Lower lobe of right lung (tissue), 2 donors: ENCODE results near the gene PCDHA10. TPM values are rescaled to one million over a fixed set of nuclear protein-coding genes. Genes with fewer than 3 reads are reported as not detected.
"Not testable (repeated sequence)": the region's sequence is repeated elsewhere in the genome, so short reads cannot be mapped to it uniquely, and the experiment has no call there.

Experiments used
- ATAC-seq, 2 donors: fragments of 200-7000 bp; cut with Tn5 transposase; one replicate each; pipeline ENCODE4 v1.9.1; 2020 to 2022; ENCODE audit warnings: mild to moderate bottlenecking in 2 of 2, moderate library complexity in 2 of 2
- DNase-seq: peaks from one replicate; pipeline ENCODE4 v3.0.0-alpha.2; 2020
- H3K27ac ChIP-seq: fragments of 200-600 bp; one replicate; pipeline ENCODE4 v1.8.0; 2022
- H3K27me3 ChIP-seq: fragments of 200-600 bp; one replicate; pipeline ENCODE4 v1.8.0; 2022; ENCODE audit warnings: low read depth
- H3K36me3 ChIP-seq: fragments of 200-600 bp; one replicate; pipeline ENCODE4 v1.8.0; 2022; ENCODE audit warnings: mild to moderate bottlenecking
- H3K4me1 ChIP-seq: fragments of 200-600 bp; one replicate; pipeline ENCODE4 v1.8.0; 2022
- H3K4me3 ChIP-seq: fragments of 200-600 bp; one replicate; pipeline ENCODE4 v1.8.0; 2022; ENCODE audit warnings: mild to moderate bottlenecking
- H3K9me3 ChIP-seq: fragments of 200-600 bp; one replicate; pipeline ENCODE4 v1.8.0; 2022
- CTCF ChIP-seq: fragments of 200-600 bp; IDR thresholded peaks from one replicate; pipeline ENCODE4 v1.8.0; 2022; ENCODE audit warnings: antibody characterized with exemption, mild to moderate bottlenecking
- intact Hi-C: fragments of 100-400 bp; cut with DNase I; formaldehyde crosslinking; loops from one replicate; pipeline ENCODE4 v1.11.0; 2022
- total RNA-seq: library from RNA; stranded (reverse); fragmentation: NEBNext Ultra II Directional; extraction: Animal tissue kit (Norgen Biotek cat#: 25700); gene quantifications from one replicate; pipeline ENCODE4 v1.2.1, GENCODE V29; 2021
- donor health status: DM: no; HTN: yes; CAD: no; lungs with severe emphysema.

Gene PCDHA10
- total RNA-seq, 1 donor from 2014 or later: 1.5 TPM

GRCh38 chr5:140833993-140834392 lies 21.7 kb upstream of the PCDHA10 start, which contains the start of gene PCDHA7:
Gene PCDHA7, plus strand, starts transcription at chr5:140834269. Its CDS starts 115 bp downstream, at chr5:140834384.
- Histone ChIP-seq H3K9me3 (peaks cover 20% of the 10 kb centered on the region), H3K27me3 (peaks cover 28% of the 10 kb centered on the region), H3K27ac (no peak within 1 kb of the TSS), H3K4me1 (no peaks in the 10 kb centered on the region), H3K36me3 (no peaks in the 10 kb centered on the region), H3K4me3 (peak within 1 kb of the TSS; percentile 28)
- ATAC-seq: no peak
- no peak for TF ChIP-seq CTCF
- no peak for DNase-seq
- intact Hi-C loops: no loop called here

- H3K36me3 ChIP-seq, H3K27ac ChIP-seq, DNase-seq, H3K4me1 ChIP-seq, intact Hi-C loops, ATAC-seq: not testable (repeated sequence)
- H3K9me3 ChIP-seq: peaks cover 15% of the 10 kb centered on the region
- peaks cover 27% of the 10 kb centered on the region for H3K27me3 ChIP-seq
- H3K4me3 ChIP-seq: peak overlapping the region; percentile 28
Measured at GRCh38 chr5:140834439-140835008, 21.2 kb upstream of the PCDHA10 start.

- no peaks in the 10 kb centered on the region for H3K4me1 ChIP-seq
- peaks cover 8% of the 10 kb centered on the region for H3K9me3 ChIP-seq
- intact Hi-C loops: no loop called here
- H3K4me3 ChIP-seq: no peak overlapping the region
- H3K27me3 ChIP-seq: peaks cover 23% of the 10 kb centered on the region
- no peak for TF ChIP-seq CTCF
- no peaks in the 10 kb centered on the region for H3K36me3 ChIP-seq
- ATAC-seq (no peak), DNase-seq (no peak)
- H3K27ac ChIP-seq: no peak overlapping the region
Measured at GRCh38 chr5:140835622-140836510, 19.8 kb upstream of the PCDHA10 start.

GRCh38 chr5:140840978-140841962 lies 14.4 kb upstream of the PCDHA10 start, which contains the start of gene PCDHA8:
Gene PCDHA8, plus strand, starts transcription at chr5:140841187. Its CDS starts 135 bp downstream, at chr5:140841322.
- H3K36me3 ChIP-seq: no peaks in the 10 kb centered on the region
- intact Hi-C loops: no loop called here
- ATAC-seq (no peak), DNase-seq (no peak)
- peaks cover 23% of the 10 kb centered on the region for H3K27me3 ChIP-seq
- no peak within 1 kb of the TSS for H3K4me3 ChIP-seq
- no peaks in the 10 kb centered on the region for H3K4me1 ChIP-seq
- TF ChIP-seq CTCF: peak; percentile 10
- H3K9me3 ChIP-seq: peaks cover 13% of the 10 kb centered on the region
- H3K27ac ChIP-seq: no peak within 1 kb of the TSS

GRCh38 chr5:140842798-140843733 lies 12.6 kb upstream of the PCDHA10 start:
- TF ChIP-seq CTCF: no peak
- no peaks in the 10 kb centered on the region for H3K36me3 ChIP-seq
- peaks cover 13% of the 10 kb centered on the region for H3K9me3 ChIP-seq
- no peaks in the 10 kb centered on the region for H3K4me1 ChIP-seq
- ATAC-seq (no peak), DNase-seq (no peak)
- intact Hi-C loops: no loop called here
- H3K27ac ChIP-seq: no peak overlapping the region
- no peak overlapping the region for H3K4me3 ChIP-seq
- H3K27me3 ChIP-seq: peaks cover 21% of the 10 kb centered on the region

- H3K4me3 ChIP-seq, H3K36me3 ChIP-seq, intact Hi-C loops, H3K9me3 ChIP-seq, ATAC-seq, DNase-seq, H3K27ac ChIP-seq, H3K4me1 ChIP-seq: not testable (repeated sequence)
- peaks cover 25% of the 10 kb centered on the region for H3K27me3 ChIP-seq
Measured at GRCh38 chr5:140848139-140849102, 7.3 kb upstream of the PCDHA10 start, which contains the start of gene PCDHA9. Gene PCDHA9, plus strand, starts transcription at chr5:140848382. Its CDS starts 114 bp downstream, at chr5:140848496.
